ENCODE results near the gene AFG3L2. TPM values are rescaled to one million over a fixed set of nuclear protein-coding genes. Genes with fewer than 3 reads are reported as not detected.

Gene AFG3L2
- total RNA-seq, 1 donor from 2014 or later: 66.8 TPM

- H3K9me3 Mint-ChIP-seq: no peaks in the 10 kb centered on the region
- intact Hi-C loops (cut with micrococcal nuclease): no loop called here
- H3K27ac Mint-ChIP-seq: no peak overlapping the region
- peaks cover 14% of the 10 kb centered on the region for H3K27me3 Mint-ChIP-seq (ENCODE audit: insufficient read depth)
- DNase-seq (ENCODE audit: low spot score): no peak
- H3K4me3 Mint-ChIP-seq: no peak overlapping the region
- no peaks in the 10 kb centered on the region for H3K36me3 Mint-ChIP-seq (ENCODE audit: low read depth)
- no peaks in the 10 kb centered on the region for H3K4me1 Mint-ChIP-seq (ENCODE audit: low read depth)
These were observed 77.2 kb downstream of the AFG3L2 start for GRCh38 chr18:12299862-12300261.

GRCh38 chr18:12296457-12296856 lies 80.6 kb downstream of the AFG3L2 start:
- H3K27me3 Mint-ChIP-seq (ENCODE audit: insufficient read depth): peaks cover 10% of the 10 kb centered on the region
- no peak for DNase-seq (ENCODE audit: low spot score)
- H3K4me1 Mint-ChIP-seq (ENCODE audit: low read depth): no peaks in the 10 kb centered on the region
- intact Hi-C loops (cut with micrococcal nuclease): no loop called here
- no peaks in the 10 kb centered on the region for H3K9me3 Mint-ChIP-seq
- H3K27ac Mint-ChIP-seq: no peak overlapping the region
- H3K4me3 Mint-ChIP-seq: no peak overlapping the region
- no peaks in the 10 kb centered on the region for H3K36me3 Mint-ChIP-seq (ENCODE audit: low read depth)

GRCh38 chr18:12296087-12296403 lies 81.0 kb downstream of the AFG3L2 start:
- DNase-seq (ENCODE audit: low spot score): no peak

GRCh38 chr18:12295389-12296086 lies 81.5 kb downstream of the AFG3L2 start:
- Mint-ChIP-seq H3K36me3 (ENCODE audit: low read depth) (no peaks in the 10 kb centered on the region), H3K4me1 (ENCODE audit: low read depth) (no peaks in the 10 kb centered on the region), H3K4me3 (no peak overlapping the region), H3K27ac (no peak overlapping the region), H3K27me3 (ENCODE audit: insufficient read depth) (peaks cover 6% of the 10 kb centered on the region), H3K9me3 (no peaks in the 10 kb centered on the region)
- no peak for DNase-seq (ENCODE audit: low spot score)
- intact Hi-C loops (cut with micrococcal nuclease): no loop called here

More at GRCh38 chr18:12296087-12296403, 81.0 kb downstream of the AFG3L2 start:
- Mint-ChIP-seq H3K4me3 (no peak overlapping the region), H3K27ac (no peak overlapping the region), H3K4me1 (ENCODE audit: low read depth) (no peaks in the 10 kb centered on the region), H3K9me3 (no peaks in the 10 kb centered on the region), H3K27me3 (ENCODE audit: insufficient read depth) (peaks cover 10% of the 10 kb centered on the region), H3K36me3 (ENCODE audit: low read depth) (no peaks in the 10 kb centered on the region)
- intact Hi-C loops (cut with micrococcal nuclease): no loop called here

- no peaks in the 10 kb centered on the region for H3K9me3 Mint-ChIP-seq
These were observed 83.2 kb downstream of the AFG3L2 start for GRCh38 chr18:12293831-12294230.

GRCh38 chr18:12291690-12292089 lies 85.3 kb downstream of the AFG3L2 start:
- no peak overlapping the region for H3K4me3 Mint-ChIP-seq
- intact Hi-C loops (cut with micrococcal nuclease): no loop called here
- H3K9me3 Mint-ChIP-seq: no peaks in the 10 kb centered on the region
- H3K27me3 Mint-ChIP-seq (ENCODE audit: insufficient read depth): peaks cover 20% of the 10 kb centered on the region
- no peak for DNase-seq (ENCODE audit: low spot score)
- H3K4me1 Mint-ChIP-seq (ENCODE audit: low read depth): peaks cover 6% of the 10 kb centered on the region
- H3K36me3 Mint-ChIP-seq (ENCODE audit: low read depth): no peaks in the 10 kb centered on the region
- no peak overlapping the region for H3K27ac Mint-ChIP-seq

More at GRCh38 chr18:12293831-12294230, 83.2 kb downstream of the AFG3L2 start:
- peaks cover 11% of the 10 kb centered on the region for H3K27me3 Mint-ChIP-seq (ENCODE audit: insufficient read depth)
- intact Hi-C loops (cut with micrococcal nuclease): no loop called here
- no peak for DNase-seq (ENCODE audit: low spot score)
- H3K4me1 Mint-ChIP-seq (ENCODE audit: low read depth): peaks cover 2% of the 10 kb centered on the region
- no peaks in the 10 kb centered on the region for H3K36me3 Mint-ChIP-seq (ENCODE audit: low read depth)
- no peak overlapping the region for H3K4me3 Mint-ChIP-seq
- no peak overlapping the region for H3K27ac Mint-ChIP-seq

- peaks cover 24% of the 10 kb centered on the region for H3K27me3 Mint-ChIP-seq (ENCODE audit: insufficient read depth)
- no peaks in the 10 kb centered on the region for H3K9me3 Mint-ChIP-seq
- intact Hi-C loops (cut with micrococcal nuclease): no loop called here
- H3K4me1 Mint-ChIP-seq (ENCODE audit: low read depth): peaks cover 6% of the 10 kb centered on the region
- no peak overlapping the region for H3K27ac Mint-ChIP-seq
- H3K36me3 Mint-ChIP-seq (ENCODE audit: low read depth): no peaks in the 10 kb centered on the region
- DNase-seq (ENCODE audit: low spot score): no peak
- H3K4me3 Mint-ChIP-seq: no peak overlapping the region
These were observed 85.9 kb downstream of the AFG3L2 start for GRCh38 chr18:12291161-12291560.

- DNase-seq (ENCODE audit: low spot score): no peak
- Mint-ChIP-seq H3K9me3 (no peaks in the 10 kb centered on the region), H3K27me3 (ENCODE audit: insufficient read depth) (peaks cover 31% of the 10 kb centered on the region), H3K4me3 (no peak overlapping the region), H3K4me1 (ENCODE audit: low read depth) (peaks cover 6% of the 10 kb centered on the region), H3K36me3 (ENCODE audit: low read depth) (no peaks in the 10 kb centered on the region), H3K27ac (no peak overlapping the region)
- intact Hi-C loops (cut with micrococcal nuclease): no loop called here
These were observed 86.9 kb downstream of the AFG3L2 start for GRCh38 chr18:12290086-12290485.

- Mint-ChIP-seq H3K4me3 (no peak overlapping the region), H3K4me1 (ENCODE audit: low read depth) (peaks cover 6% of the 10 kb centered on the region), H3K27ac (no peak overlapping the region), H3K9me3 (no peaks in the 10 kb centered on the region), H3K27me3 (ENCODE audit: insufficient read depth) (peaks cover 41% of the 10 kb centered on the region), H3K36me3 (ENCODE audit: low read depth) (no peaks in the 10 kb centered on the region)
- intact Hi-C loops (cut with micrococcal nuclease): no loop called here
- DNase-seq (ENCODE audit: low spot score): no peak
These were observed 88.6 kb downstream of the AFG3L2 start for GRCh38 chr18:12288403-12288755.

- Mint-ChIP-seq H3K27me3 (ENCODE audit: insufficient read depth) (peaks cover 41% of the 10 kb centered on the region), H3K4me3 (no peak overlapping the region), H3K9me3 (no peaks in the 10 kb centered on the region), H3K36me3 (ENCODE audit: low read depth) (no peaks in the 10 kb centered on the region), H3K27ac (no peak overlapping the region), H3K4me1 (ENCODE audit: low read depth) (peaks cover 6% of the 10 kb centered on the region)
- intact Hi-C loops (cut with micrococcal nuclease): no loop called here
- DNase-seq (ENCODE audit: low spot score): no peak
These were observed 89.2 kb downstream of the AFG3L2 start for GRCh38 chr18:12287684-12288402.

- no peak overlapping the region for H3K4me3 Mint-ChIP-seq
- H3K4me1 Mint-ChIP-seq (ENCODE audit: low read depth): peaks cover 6% of the 10 kb centered on the region
- no peak for DNase-seq (ENCODE audit: low spot score)
- H3K36me3 Mint-ChIP-seq (ENCODE audit: low read depth): no peaks in the 10 kb centered on the region
- no peaks in the 10 kb centered on the region for H3K9me3 Mint-ChIP-seq
- intact Hi-C loops (cut with micrococcal nuclease): no loop called here
- no peak overlapping the region for H3K27ac Mint-ChIP-seq
- peaks cover 41% of the 10 kb centered on the region for H3K27me3 Mint-ChIP-seq (ENCODE audit: insufficient read depth)
These were observed 89.8 kb downstream of the AFG3L2 start for GRCh38 chr18:12287131-12287681.

- peaks cover 35% of the 10 kb centered on the region for H3K27me3 Mint-ChIP-seq (ENCODE audit: insufficient read depth)
- H3K4me1 Mint-ChIP-seq (ENCODE audit: low read depth): peaks cover 2% of the 10 kb centered on the region
- H3K27ac Mint-ChIP-seq: no peak overlapping the region
These were observed 93.4 kb downstream of the AFG3L2 start for GRCh38 chr18:12283666-12284065.

GRCh38 chr18:12283256-12283655 lies 93.8 kb downstream of the AFG3L2 start:
- Mint-ChIP-seq H3K4me3 (no peak overlapping the region), H3K4me1 (ENCODE audit: low read depth) (no peaks in the 10 kb centered on the region), H3K36me3 (ENCODE audit: low read depth) (no peaks in the 10 kb centered on the region), H3K9me3 (no peaks in the 10 kb centered on the region), H3K27ac (no peak overlapping the region), H3K27me3 (ENCODE audit: insufficient read depth) (peaks cover 31% of the 10 kb centered on the region)
- intact Hi-C loops (cut with micrococcal nuclease): no loop called here
- no peak for DNase-seq (ENCODE audit: low spot score)

More at GRCh38 chr18:12283666-12284065, 93.4 kb downstream of the AFG3L2 start:
- DNase-seq (ENCODE audit: low spot score): no peak
- intact Hi-C loops (cut with micrococcal nuclease): no loop called here
- Mint-ChIP-seq H3K9me3 (no peaks in the 10 kb centered on the region), H3K36me3 (ENCODE audit: low read depth) (no peaks in the 10 kb centered on the region), H3K4me3 (no peak overlapping the region)
